Tongue (tissue), 2 donors: ENCODE results near the gene RNF125. TPM values are rescaled to one million over a fixed set of nuclear protein-coding genes. Genes with fewer than 3 reads are reported as not detected.
"Not testable (repeated sequence)": the region's sequence is repeated elsewhere in the genome, so short reads cannot be mapped to it uniquely, and the experiment has no call there.

Source experiments
- DNase-seq: peaks from one replicate; pipeline ENCODE4 v3.0.0-alpha.2; 2015
- total RNA-seq: library from RNA; depleted of rRNA; stranded (reverse); fragments of >200 nt; gene quantifications from one replicate; pipeline ENCODE4 v1.2.3, GENCODE V29; 2014

Gene RNF125
- total RNA-seq, 1 donor from 2014 or later, result 8.0 TPM

DNA sequence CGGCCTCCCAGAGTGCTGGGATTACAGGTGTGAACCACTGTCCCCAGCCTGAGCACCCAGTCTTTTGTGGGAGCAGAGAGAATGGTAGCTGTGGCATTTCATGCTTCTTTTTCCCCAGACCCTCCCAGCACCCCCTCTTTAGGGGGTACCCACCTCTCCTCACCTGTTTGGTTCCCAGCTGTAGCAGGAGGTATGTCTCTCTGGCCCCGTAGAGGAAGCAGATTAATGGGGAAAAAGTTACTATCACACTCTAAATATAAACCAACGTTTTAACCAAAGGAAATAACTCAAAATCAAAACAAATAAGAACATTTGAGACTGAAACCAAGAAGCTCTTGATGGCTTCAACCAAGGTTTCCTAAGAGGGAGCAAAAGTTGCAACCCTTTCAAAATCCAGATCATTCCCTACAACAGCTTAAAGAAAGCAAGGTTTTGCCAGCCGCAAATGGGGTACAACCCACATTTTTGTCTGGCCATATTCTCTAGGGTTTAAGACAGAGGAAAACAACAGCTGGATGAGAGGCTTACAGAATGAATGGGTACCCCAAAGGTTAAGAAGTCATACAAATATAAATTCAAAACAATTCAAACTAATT is 8.0 kb downstream of the RNF125 start:
- DNase-seq, result no peak

- no peak for DNase-seq
Observed at GRCh38 chr18:32029558-32029957, 10.9 kb downstream of the RNF125 start.

DNA sequence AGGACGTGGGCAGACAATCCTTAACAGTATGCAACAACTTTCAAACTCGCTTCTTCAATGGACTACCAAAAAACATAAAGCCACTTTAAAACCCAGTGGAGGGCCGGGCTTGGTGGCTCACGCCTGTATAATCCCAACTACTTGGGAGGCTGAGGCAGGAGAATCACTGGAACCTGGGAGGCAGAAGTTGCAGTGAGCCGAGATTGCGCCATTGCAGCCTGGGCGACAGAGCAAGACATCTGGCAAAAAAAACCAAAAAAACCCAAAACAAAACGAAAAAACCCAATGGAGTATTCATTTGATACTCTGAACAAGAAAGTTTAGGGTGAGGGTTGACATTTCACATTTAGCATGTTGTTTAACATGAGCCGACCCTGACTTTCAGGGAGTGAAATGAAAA is 14.0 kb downstream of the RNF125 start:
- no peak for DNase-seq

DNA sequence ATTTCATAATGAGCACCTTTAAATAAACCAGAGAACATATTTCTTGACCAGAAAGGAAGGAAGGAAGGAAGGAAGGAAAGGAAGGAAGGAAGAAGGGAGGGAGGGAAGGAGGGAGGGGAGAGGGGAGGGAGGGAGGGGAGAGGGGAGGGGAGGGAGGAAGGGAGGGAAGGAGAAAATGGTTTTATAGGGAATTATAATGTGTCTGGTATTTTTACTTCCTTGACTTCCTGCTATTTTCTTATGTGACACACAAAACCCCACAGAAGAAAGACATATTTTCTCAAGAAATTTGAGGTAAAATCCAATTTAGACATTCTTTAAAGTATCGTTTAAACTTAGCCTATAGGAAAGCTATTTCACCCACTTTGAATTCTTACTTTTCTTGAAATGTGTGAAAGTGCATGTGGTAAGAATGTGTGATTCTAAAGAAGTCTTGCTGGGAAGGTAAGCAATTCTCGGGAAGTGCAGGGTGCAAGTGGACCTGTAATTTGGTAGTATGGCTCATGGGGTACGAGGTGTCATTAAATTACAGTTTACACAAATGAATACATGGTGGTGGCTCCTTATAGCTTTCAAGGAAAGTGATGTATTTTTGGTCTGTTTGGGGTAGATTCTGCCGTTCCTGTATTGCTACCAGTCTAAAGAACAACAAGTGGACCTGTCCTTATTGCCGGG is 18.0 kb downstream of the RNF125 start:
- DNase-seq, result no peak

- DNase-seq, result no peak
Observed at GRCh38 chr18:32037616-32038015, 19.0 kb downstream of the RNF125 start.

GRCh38 chr18:32040936-32041335 is 22.3 kb downstream of the RNF125 start:
- no peak for DNase-seq

DNA sequence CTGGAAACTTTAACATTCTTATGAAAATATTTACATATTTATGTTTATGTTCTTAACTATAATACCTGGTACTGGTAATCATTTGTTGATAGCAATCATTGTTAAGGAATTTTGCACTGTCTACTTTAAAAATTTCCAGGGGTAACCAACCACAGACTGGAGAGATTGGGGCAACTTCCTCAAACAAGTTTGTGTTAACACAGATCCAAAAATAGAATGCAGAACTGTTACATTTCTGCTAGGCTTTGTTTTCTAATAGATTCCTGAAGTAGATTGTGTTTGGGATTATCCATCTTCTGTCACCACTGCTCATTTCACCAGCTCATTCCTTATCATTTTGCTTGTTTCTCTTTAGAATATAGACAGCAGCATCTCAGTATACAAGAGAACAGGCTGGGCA is 23.7 kb downstream of the RNF125 start:
- DNase-seq, result no peak

GRCh38 chr18:32048507-32049091 is 30.0 kb downstream of the RNF125 start:
- DNase-seq, result peak; percentile 7

GRCh38 chr18:32049393-32050171 is 31.0 kb downstream of the RNF125 start:
- no peak for DNase-seq

DNA sequence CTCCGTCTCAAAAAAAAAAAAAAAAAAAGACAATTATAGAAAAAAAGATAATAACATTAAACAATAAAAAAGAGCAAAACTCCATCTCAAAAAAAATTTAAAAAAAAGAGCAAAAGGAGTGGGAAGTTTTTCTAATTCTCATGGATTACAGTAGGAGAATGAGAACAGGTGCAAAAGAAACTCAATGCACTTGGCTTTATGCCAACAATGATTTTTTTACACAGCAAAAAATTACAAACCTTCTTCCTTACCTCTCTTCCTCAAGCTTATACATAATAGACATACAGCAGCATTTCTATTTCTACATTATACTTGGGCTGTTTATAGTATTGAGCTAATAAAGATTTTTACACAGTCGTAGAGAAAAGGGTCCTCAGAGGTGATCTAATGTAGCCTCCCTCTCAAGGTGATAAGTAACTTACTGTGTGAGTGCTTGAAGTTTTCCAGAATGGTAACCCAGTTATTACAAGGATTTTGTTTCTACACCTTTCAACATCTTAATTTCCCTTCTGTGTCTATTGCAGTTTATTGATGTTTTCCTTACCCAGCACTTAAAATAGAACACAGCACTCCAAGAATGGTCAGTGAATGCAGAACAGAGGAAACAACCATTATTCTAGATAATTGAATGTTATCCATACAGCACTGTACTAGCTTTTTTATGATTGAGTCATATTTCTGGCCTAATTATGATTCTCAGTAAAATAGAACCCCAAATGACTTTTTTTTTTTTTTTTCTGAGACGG is 38.2 kb downstream of the RNF125 start:
- no peak for DNase-seq

GRCh38 chr18:32057624-32058165 is 39.1 kb downstream of the RNF125 start:
- no peak for DNase-seq

- DNase-seq, result no peak
Observed at GRCh38 chr18:32060026-32060425, 41.4 kb downstream of the RNF125 start.

DNA sequence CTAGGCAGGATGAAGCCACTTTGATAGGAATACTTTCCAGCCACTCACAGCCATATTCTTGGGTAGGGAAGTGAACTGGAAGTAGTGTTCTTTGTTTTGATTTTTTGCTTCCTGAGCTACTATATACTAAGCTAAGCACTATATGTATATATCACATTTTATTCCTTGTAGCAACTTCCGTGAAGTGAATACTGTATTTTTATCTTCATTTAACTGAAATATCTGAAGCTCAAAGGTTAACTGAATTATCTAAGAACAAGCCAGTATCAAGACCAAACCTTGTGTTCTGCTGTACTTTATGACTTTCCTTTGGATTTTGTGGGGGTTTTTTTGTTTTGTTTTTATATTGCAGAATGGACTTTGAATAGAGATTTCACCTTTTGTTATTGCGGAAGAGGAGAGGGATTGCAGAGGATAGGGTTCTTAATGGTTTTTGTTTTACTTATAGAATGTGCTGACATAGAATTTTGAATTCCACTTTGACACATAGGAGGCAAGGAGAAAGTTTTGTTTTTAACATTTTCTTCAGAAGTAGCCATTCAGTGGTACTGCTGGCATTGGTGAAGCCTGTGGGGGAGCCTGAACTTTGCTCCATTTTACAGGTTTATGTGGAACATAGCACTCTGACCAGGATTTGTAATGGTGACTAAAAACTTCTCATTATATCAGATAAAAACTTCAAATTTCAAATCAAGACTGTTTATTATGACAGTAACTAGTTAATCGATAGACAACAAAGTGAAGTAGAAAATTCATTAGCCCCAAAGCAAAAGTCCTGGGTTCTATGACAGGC is 48.9 kb downstream of the RNF125 start:
- DNase-seq, result no peak

GRCh38 chr18:32072321-32072720 is 53.7 kb downstream of the RNF125 start:
- no peak for DNase-seq

DNA sequence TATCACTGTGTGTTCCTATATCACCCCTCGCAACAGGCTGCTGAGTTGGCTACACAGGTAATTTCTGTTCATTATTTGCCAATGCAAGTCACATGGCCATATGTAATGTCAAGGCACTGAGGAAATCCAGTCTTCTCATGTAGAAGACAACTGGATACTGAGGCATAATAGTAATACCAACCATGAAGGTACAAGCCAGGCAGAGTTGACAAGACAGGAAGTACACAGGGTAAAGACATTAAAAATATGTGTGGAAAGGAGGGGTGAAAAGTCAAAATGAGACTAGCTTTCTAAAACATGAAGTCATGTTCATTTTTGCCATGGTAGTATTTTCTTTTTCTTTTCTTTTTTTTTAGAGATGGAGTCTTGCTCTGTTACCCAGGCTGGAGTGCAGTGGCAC is 55.6 kb downstream of the RNF125 start:
- DNase-seq, result no peak

GRCh38 chr18:32078845-32079244 is 60.2 kb downstream of the RNF125 start:
- no peak for DNase-seq

GRCh38 chr18:32081881-32082280 is 63.3 kb downstream of the RNF125 start:
- no peak for DNase-seq

GRCh38 chr18:32083781-32084180 is 65.2 kb downstream of the RNF125 start:
- DNase-seq, result no peak

- no peak for DNase-seq
Observed at GRCh38 chr18:32086881-32087280, 68.3 kb downstream of the RNF125 start.

- not testable (repeated sequence) for DNase-seq
Observed at GRCh38 chr18:32090831-32091230, 72.2 kb downstream of the RNF125 start.

DNA sequence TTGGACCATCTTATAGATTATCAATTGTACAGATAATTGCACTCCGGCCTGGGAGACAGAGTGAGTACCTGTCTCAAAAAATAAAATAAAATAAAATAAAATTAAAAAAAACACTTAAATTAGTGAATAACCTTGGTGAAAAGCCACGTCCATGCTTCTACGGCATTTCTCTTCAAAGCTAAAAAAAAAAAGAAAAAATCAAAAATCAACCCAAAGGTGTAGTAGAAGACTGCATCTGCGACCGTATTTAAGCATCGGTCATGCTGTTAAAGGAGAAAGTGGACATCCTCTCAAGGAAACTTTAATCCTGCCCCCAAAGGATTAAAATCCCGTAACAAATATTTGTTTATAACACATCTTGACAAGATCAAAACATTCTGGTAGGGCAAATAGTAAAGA is 72.7 kb downstream of the RNF125 start:
- DNase-seq, result no peak
